22Rv1 (cell line): ENCODE results near the gene ATP2A3.

Experiments used
- H3K27ac ChIP-seq: fragments of 450-650 bp; 2 replicates; pipeline ENCODE4 v1.5.1; 2017
- CTCF ChIP-seq: fragments of 450-650 bp; IDR thresholded peaks from 2 replicates; pipeline ENCODE4 v1.5.1; 2017; ENCODE audit warnings: mild to moderate bottlenecking
- ZFX ChIP-seq: fragments of 450-650 bp; IDR thresholded peaks from 2 replicates; pipeline ENCODE4 v1.6.1; 2017; ENCODE audit warnings: antibody characterized with exemption, borderline replicate concordance

ATP2A3 gene

DNA sequence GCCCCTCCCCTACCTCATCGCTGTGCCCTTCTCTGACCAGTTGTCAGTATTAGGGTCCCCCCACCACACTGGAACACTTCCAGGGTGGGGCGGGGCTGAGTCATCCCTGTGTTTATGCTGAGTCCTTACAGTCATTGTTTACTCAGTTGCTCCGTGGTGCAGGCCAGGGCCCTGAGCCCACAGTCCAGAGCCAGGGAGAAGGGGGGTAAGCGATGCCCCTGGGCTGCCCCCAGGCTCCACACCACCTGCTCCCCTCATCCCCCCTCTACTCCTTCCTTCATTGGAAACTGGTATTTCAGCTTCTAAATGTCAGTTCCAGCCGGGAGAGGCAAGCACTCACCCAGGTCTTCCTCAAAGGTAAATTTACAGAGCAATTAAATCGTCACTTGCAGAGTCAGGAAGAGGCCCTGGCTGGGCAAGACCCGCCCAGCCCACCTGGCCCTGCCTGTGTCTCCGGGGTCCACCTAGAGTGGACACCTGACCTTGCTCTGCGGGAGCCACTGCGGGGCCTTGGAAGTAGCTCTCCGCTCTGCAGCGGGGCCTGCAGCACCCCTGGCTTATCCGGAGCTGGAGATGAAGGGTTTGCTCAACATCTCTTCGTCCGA lies 4.8 kb downstream of the ATP2A3 start:
- TF ChIP-seq ZFX (no peak), CTCF (no peak)
- peak overlapping the region; percentile 37; the same call in 1 of the 2 replicates for H3K27ac ChIP-seq

DNA sequence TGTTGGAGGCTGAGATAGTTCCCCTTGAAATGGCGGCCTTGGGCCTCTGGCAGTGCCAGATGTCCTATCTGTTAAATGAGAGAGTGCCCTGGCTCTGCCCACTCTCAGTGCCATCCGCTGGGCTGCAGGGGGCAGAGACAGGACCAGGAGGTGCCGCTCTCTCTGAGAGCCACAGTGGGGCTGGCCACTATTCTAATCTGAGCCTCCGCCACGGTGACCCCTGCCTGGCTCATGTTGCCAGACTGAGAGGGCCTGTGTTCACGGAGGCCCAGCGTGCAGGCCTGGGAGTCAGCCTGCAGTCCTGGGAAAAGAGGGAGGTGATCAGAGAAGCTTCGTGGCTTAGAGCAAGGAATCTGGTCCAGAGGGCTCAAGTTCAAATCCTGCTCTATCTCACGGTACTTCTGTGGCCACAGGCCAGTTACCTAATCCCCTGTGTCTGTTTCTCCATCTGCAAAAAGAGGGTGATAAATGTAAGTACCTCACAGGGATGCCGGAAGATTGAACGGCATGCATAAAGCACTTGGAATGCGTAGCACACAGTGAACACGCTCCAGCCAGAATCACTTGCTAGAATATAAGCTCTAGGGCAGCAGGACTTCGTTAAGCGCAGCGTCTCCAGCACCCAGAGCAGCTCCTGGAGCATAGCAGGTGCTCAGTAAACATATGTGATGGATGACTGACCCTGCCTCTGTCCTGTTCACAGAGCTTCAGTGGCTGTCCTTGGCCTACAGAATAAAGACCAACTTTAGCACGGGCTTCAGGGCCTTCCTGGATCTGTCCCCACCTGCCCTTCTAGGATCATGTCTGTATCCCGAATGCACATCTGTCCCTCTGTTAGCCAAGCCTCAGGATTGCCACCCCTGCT lies 6.3 kb downstream of the ATP2A3 start:
- TF ChIP-seq CTCF (no peak), ZFX (no peak)
- no peak overlapping the region for H3K27ac ChIP-seq

DNA sequence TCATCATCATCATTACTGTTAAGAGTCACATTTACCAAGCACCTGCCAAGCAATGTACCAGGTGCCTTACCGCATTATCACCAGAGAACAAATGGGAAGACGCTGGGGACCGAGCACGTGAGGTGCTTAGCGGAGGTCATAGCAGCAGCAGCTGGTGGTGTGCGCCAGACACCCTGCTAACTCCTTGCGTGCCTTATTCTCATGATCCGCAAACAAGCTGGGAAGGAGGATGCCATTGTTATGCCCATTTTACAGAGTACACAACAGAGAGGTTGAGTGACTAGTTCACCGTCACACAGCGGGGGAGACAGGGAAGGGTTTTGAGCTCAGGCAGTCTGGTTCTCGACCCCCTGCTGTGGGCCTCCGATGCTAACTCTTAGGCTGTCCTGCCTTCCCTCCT lies 7.3 kb downstream of the ATP2A3 start:
- H3K27ac ChIP-seq: no peak overlapping the region
- TF ChIP-seq ZFX: no peak
- TF ChIP-seq CTCF: no peak

DNA sequence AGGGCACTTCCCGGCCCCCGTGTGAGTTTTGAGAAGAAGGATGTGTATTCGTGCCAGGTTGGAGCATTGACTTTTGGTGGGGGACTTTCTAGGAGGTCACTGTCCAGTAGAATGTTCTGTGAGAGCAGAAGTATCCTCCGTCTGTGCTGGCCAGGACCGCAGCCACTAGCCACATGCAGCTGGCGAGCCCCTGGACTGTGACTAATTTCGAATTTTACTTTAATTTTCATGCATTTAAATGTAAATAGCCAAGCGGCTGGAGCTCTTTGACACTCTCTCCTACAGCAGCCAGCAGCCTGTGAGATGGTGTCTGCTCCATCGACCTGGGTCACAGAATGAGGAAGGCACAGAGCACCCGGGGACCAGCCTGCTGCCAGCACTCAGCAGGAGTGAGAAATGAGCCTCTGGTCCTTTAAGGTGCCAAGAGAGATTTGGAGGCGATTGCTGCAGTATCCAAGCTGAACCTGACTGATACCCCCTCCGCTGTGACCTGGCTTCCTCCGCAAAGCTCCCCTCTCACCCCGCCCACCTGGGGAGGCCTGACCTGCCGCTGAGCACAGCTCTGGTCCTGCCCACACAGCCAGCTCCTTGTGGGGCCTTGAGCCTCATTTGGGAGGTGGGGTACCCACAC lies 7.8 kb downstream of the ATP2A3 start:
- TF ChIP-seq CTCF: no peak
- no peak for TF ChIP-seq ZFX
- H3K27ac ChIP-seq: no peak overlapping the region

GRCh38 chr17:3955673-3955988 lies 8.6 kb downstream of the ATP2A3 start:
- no peak for TF ChIP-seq ZFX
- TF ChIP-seq CTCF: no peak
- no peak overlapping the region for H3K27ac ChIP-seq

- no peak overlapping the region for H3K27ac ChIP-seq
- TF ChIP-seq ZFX (no peak), CTCF (no peak)
Observed at GRCh38 chr17:3954976-3955672, 9.1 kb downstream of the ATP2A3 start.
